H1 (cell line): ENCODE measurements around the gene FOLR3. TPM values are rescaled to one million over a fixed set of nuclear protein-coding genes. Genes with fewer than 3 reads are reported as not detected.

ENCODE experiments used
- CTCF ChIA-PET: fragments of 300-600 bp; sonication (Branson Sonifier 250); formaldehyde crosslinking; loops from one replicate; lab custom pipeline; 2021; ENCODE audit not compliant: partially characterized antibody; lab: Charles Lee
- POLR2A ChIA-PET: fragments of 300-600 bp; sonication (Branson Sonifier 250); formaldehyde crosslinking; loops from one replicate; lab custom pipeline; 2021; ENCODE audit warnings: inconsistent platforms; ENCODE audit not compliant: partially characterized antibody; lab: Charles Lee
- DNase-seq, 2 experiments: peaks; one replicate each; pipeline versions ENCODE4 v3.0.0 to v3.0.0-alpha.2; 2010 to 2022; ENCODE audit warnings: low spot score in 2 of 2, low read depth in 1 of 2, mixed read lengths in 1 of 2
- FAIRE-seq: peaks from 2 replicates; lab custom pipeline; 2011; peaks lifted over from hg19 to GRCh38; lab: Jason Lieb, UNC
- H2AFZ ChIP-seq: 2 replicates; pipeline ENCODE4 v1.8.1; 2012; ENCODE audit warnings: low read length, inconsistent platforms
- H2AK5ac ChIP-seq: 2 replicates; pipeline ENCODE4 v1.6.1; 2013; ENCODE audit warnings: low read depth, low read length
- H2BK120ac ChIP-seq: replicated peaks from 2 replicates; pipeline ENCODE3; 2013; ENCODE audit warnings: low read depth, low read length, inconsistent platforms
- H2BK12ac ChIP-seq: 2 replicates; pipeline ENCODE4 v1.6.1; 2013; ENCODE audit warnings: low read depth, low read length
- H2BK15ac ChIP-seq: 2 replicates; pipeline ENCODE4 v1.6.1; 2013; ENCODE audit warnings: low read length
- H2BK20ac ChIP-seq: 2 replicates; pipeline ENCODE4 v1.6.1; 2013; ENCODE audit warnings: low read length
- H2BK5ac ChIP-seq: 2 replicates; pipeline ENCODE4 v1.6.1; 2013; ENCODE audit warnings: low read depth, low read length
- H3K14ac ChIP-seq: 2 replicates; pipeline ENCODE4 v1.6.1; 2013; ENCODE audit warnings: inconsistent platforms; ENCODE audit not compliant: insufficient read length
- H3K18ac ChIP-seq: 2 replicates; pipeline ENCODE4 v1.6.1; 2013; ENCODE audit warnings: low read length; ENCODE audit errors: extremely low read depth
- H3K23ac ChIP-seq: 2 replicates; pipeline ENCODE4 v1.6.1; 2013; ENCODE audit warnings: inconsistent platforms; ENCODE audit not compliant: insufficient read length
- H3K23me2 ChIP-seq: 2 replicates; pipeline ENCODE4 v1.6.1; 2013; ENCODE audit warnings: low read depth, low read length
- H3K27ac ChIP-seq: 2 replicates; pipeline ENCODE4 v1.6.1; 2011; ENCODE audit warnings: low read depth, low read length, inconsistent platforms
- H3K27me3 ChIP-seq, 4 experiments: replicated peaks in 1 of 4; 1 replicate in 1 of 4; 2 replicates in 3 of 4; pipeline versions ENCODE4 v1.6.1 to v1.8.1; 2011 to 2013; ENCODE audit warnings: low read length in 3 of 4, mild to moderate bottlenecking in 3 of 4, inconsistent platforms in 2 of 4, mixed read lengths in 2 of 4, moderate library complexity in 1 of 4; ENCODE audit not compliant: control insufficient read depth in 3 of 4, insufficient read depth in 3 of 4; ENCODE audit errors: extremely low read depth in 1 of 4
- H3K36me3 ChIP-seq, 4 experiments: 2 replicates each; pipeline versions ENCODE4 v1.6.1 to v1.8.1; 2011 to 2013; ENCODE audit warnings: mild to moderate bottlenecking in 4 of 4, low read length in 3 of 4, moderate library complexity in 2 of 4, control low read depth in 1 of 4, inconsistent platforms in 1 of 4; ENCODE audit not compliant: insufficient read depth in 4 of 4, control insufficient read depth in 2 of 4
- H3K4ac ChIP-seq: replicated peaks from 2 replicates; pipeline ENCODE3; 2013; ENCODE audit warnings: low read length, low read depth, mixed read lengths, inconsistent platforms; ENCODE audit not compliant: insufficient read length
- H3K4me1 ChIP-seq, 4 experiments: replicated peaks in 1 of 4; 1 replicate in 1 of 4; 2 replicates in 3 of 4; pipeline versions ENCODE4 v1.6.1 to v1.8.1; 2011 to 2013; ENCODE audit warnings: low read length in 3 of 4, inconsistent platforms in 2 of 4, mixed read lengths in 1 of 4; ENCODE audit not compliant: insufficient read depth in 4 of 4, control insufficient read depth in 3 of 4
- H3K4me2 ChIP-seq, 2 experiments: 2 replicates each; pipeline versions ENCODE4 v1.6.1 to v1.8.1; 2011 to 2013; ENCODE audit warnings: low read depth in 2 of 2, low read length in 2 of 2, control low read depth in 1 of 2, inconsistent platforms in 1 of 2, mild to moderate bottlenecking in 1 of 2; ENCODE audit not compliant: insufficient read depth in 1 of 2
- H3K4me3 ChIP-seq, 4 experiments: fragments of 200-600, 300-600 bp in 1 of 4; sonication (generic), shearing (Covaris generic), sonication (Bioruptor Twin) in 1 of 4; 2 replicates each; pipeline versions ENCODE4 v1.5.1 to v1.8.1; 2011 to 2016; ENCODE audit warnings: low read length in 4 of 4, low read depth in 3 of 4, control low read depth in 2 of 4, inconsistent platforms in 2 of 4, mild to moderate bottlenecking in 2 of 4, mixed read lengths in 1 of 4, moderate library complexity in 1 of 4; ENCODE audit not compliant: insufficient read depth in 2 of 4; ENCODE audit errors: extremely low read depth in 1 of 4
- H3K56ac ChIP-seq: replicated peaks from 2 replicates; pipeline ENCODE3; 2013; ENCODE audit warnings: low read depth, mild to moderate bottlenecking, mixed read lengths, low read length, inconsistent platforms; ENCODE audit not compliant: insufficient read length
- H3K79me1 ChIP-seq: 2 replicates; pipeline ENCODE4 v1.6.1; 2013; ENCODE audit warnings: low read depth, low read length, control low read depth
- H3K79me2 ChIP-seq, 2 experiments: 2 replicates each; pipeline versions ENCODE4 v1.6.1 to v1.8.1; 2012 to 2013; ENCODE audit warnings: low read length in 2 of 2, mild to moderate bottlenecking in 2 of 2, inconsistent platforms in 1 of 2; ENCODE audit not compliant: insufficient read depth in 2 of 2, control insufficient read depth in 1 of 2
- H3K9ac ChIP-seq, 4 experiments: replicated peaks in 1 of 4; 1 replicate in 1 of 4; 2 replicates in 3 of 4; pipeline versions ENCODE4 v1.6.1 to v1.8.1; 2011 to 2013; ENCODE audit warnings: low read depth in 3 of 4, low read length in 3 of 4, control low read depth in 2 of 4, mild to moderate bottlenecking in 2 of 4, moderate library complexity in 2 of 4, inconsistent platforms in 1 of 4; ENCODE audit errors: extremely low read depth in 1 of 4
- H3K9me3 ChIP-seq, 2 experiments: 2 replicates each; pipeline versions ENCODE4 v1.6.1 to v1.8.1; 2012 to 2013; ENCODE audit warnings: mild to moderate bottlenecking in 2 of 2, moderate library complexity in 2 of 2, control low read depth in 1 of 2, inconsistent platforms in 1 of 2, low read depth in 1 of 2, low read length in 1 of 2, mixed read lengths in 1 of 2; ENCODE audit not compliant: insufficient read depth in 2 of 2
- H4K20me1 ChIP-seq, 2 experiments: replicated peaks in 1 of 2; 2 replicates each; pipeline versions ENCODE3 to v1.8.1; 2011 to 2013; ENCODE audit warnings: inconsistent platforms in 2 of 2, low read length in 2 of 2, mild to moderate bottlenecking in 1 of 2; ENCODE audit not compliant: insufficient read depth in 2 of 2, control insufficient read depth in 1 of 2
- H4K5ac ChIP-seq: 2 replicates; pipeline ENCODE4 v1.6.1; 2013; ENCODE audit warnings: low read length, low read depth, mixed read lengths, inconsistent platforms; ENCODE audit not compliant: insufficient read length
- H4K8ac ChIP-seq: 2 replicates; pipeline ENCODE4 v1.8.0; 2013; ENCODE audit warnings: mild to moderate bottlenecking, moderate library complexity, low read length, inconsistent platforms; ENCODE audit not compliant: insufficient read depth; ENCODE audit errors: extremely low read depth
- H4K91ac ChIP-seq: replicated peaks from 2 replicates; pipeline ENCODE3; 2013; ENCODE audit warnings: low read length, mixed read lengths, inconsistent platforms; ENCODE audit not compliant: insufficient read length
- TAF7 ChIP-seq: optimal IDR thresholded peaks from 2 replicates; pipeline ENCODE3; 2011; ENCODE audit warnings: low read depth, mild to moderate bottlenecking, inconsistent platforms, low read length, moderate library complexity, borderline replicate concordance
- WGBS, 2 experiments: shearing (Covaris generic) in 1 of 2; methylation state at CpG; one replicate each; pipeline versions ENCODE4 v1.1.6 to v1.1.7; 2013 to 2015; ENCODE audit warnings: low lambda C conversion rate in 2 of 2, mixed read lengths in 2 of 2, inconsistent platforms in 1 of 2, low coverage in 1 of 2, missing lambda C conversion rate in 1 of 2; ENCODE audit not compliant: insufficient replicate concordance in 2 of 2, insufficient coverage in 1 of 2, insufficient read length in 1 of 2; ENCODE audit errors: extremely low coverage in 1 of 2, missing lambda C conversion rate in 1 of 2; 5-methylcytosine and 5-hydroxymethylcytosine counted together
- polyA plus RNA-seq, 7 experiments: library from polyadenylated mRNA; depleted of rRNA in 3 of 7; stranded (reverse) in 5 of 7; unstranded in 2 of 7; fragments of >200 nt in 5 of 7; fragments of 200-250 nt in 2 of 7; gene quantifications; 1 replicate in 5 of 7; 2 replicates in 1 of 7; 4 replicates in 1 of 7; pipeline versions ENCODE4 v1.2.1 to v1.2.3, GENCODE V29; 2011 to 2013; ENCODE audit warnings: missing spikeins in 2 of 7, mixed read lengths in 2 of 7
- total RNA-seq: library from RNA; stranded (reverse); fragmentation: NEBNext Ultra II Directional; extraction: Animal tissue kit (Norgen Biotek cat#: 25700); gene quantifications from 2 replicates; pipeline ENCODE4 v1.2.1, GENCODE V29; 2021
- TF ChIP-seq, protein P1 (sequence below): IDR thresholded peaks from 2 replicates; pipeline ENCODE4 v1.6.1; 2012; ENCODE audit warnings: low read length, inconsistent platforms

The FOLR3 gene
- total and polyA plus RNA-seq, 2 of the 8 experiments (the other 6 are each of a cell fraction or from before 2014, with no cell fraction given): not detected

DNA sequence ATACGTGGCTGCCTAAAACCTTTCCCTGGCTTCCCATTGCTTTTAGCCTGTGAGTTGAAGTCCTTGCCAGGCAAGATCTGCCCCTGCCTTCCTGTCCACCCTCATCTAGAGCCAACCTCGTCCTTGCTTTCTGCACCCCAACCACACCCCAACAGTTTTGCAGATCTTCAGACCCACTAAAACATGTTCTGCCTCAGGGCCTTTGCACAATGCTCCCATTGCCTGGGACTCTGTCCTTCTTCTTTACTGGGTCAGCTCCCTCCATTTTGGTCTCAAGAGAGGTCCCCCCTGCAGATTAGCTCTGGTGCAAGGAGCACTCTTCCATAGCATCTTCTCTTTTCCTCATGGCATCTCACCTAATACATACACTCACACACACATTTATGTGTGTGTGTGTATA is 14.6 kb upstream of the FOLR3 start:
- H4K91ac ChIP-seq: no peak overlapping the region
- H3K23me2 ChIP-seq: no peaks in the 10 kb centered on the region
- H4K5ac ChIP-seq: no peak overlapping the region
- no peak overlapping the region for H3K4me2 ChIP-seq
- H3K23ac ChIP-seq: no peak overlapping the region
- no peak overlapping the region for H2AFZ ChIP-seq
- DNase-seq (no peak), FAIRE-seq (no peak)
- H3K56ac ChIP-seq: no peak overlapping the region
- no peak overlapping the region for H3K27ac ChIP-seq
- WGBS, 2 experiments: 92% methylated on average over 2 of the region's 2 CpGs; no CpG with 5 or more reads in 1 of the 2 experiments
- no peak overlapping the region for H3K4ac ChIP-seq
- H3K79me1 ChIP-seq: no peaks in the 10 kb centered on the region
- no peak overlapping the region for H2BK20ac ChIP-seq
- no peak overlapping the region for H3K14ac ChIP-seq
- no peak overlapping the region for H2BK12ac ChIP-seq
- H2BK5ac ChIP-seq: no peak overlapping the region
- no peaks in the 10 kb centered on the region for H3K36me3 ChIP-seq
- CTCF ChIA-PET: interaction anchor here (0.6 to 3.1 kb wide), 3 partner anchors 23 to 197 kb away, joined by 3 to 15 read pairs (median 3); no protein-coding TSS in a partner anchor
- no peaks in the 10 kb centered on the region for H3K79me2 ChIP-seq
- H3K9me3 ChIP-seq: peaks cover 0 to 5% of the 10 kb centered on the region in 2 experiments; a peak in 3 of 4 replicates
- H2BK120ac ChIP-seq: no peak overlapping the region
- no peak overlapping the region for H3K18ac ChIP-seq
- no peak overlapping the region for H2AK5ac ChIP-seq
- H3K4me3 ChIP-seq: no peak overlapping the region
- H4K8ac ChIP-seq: 0 out of 2 replicates have a peak overlapping the region, but pooled peaks have one; percentile 39
- TF ChIP-seq TAF7: no peak
- TF ChIP-seq, protein P1, sequence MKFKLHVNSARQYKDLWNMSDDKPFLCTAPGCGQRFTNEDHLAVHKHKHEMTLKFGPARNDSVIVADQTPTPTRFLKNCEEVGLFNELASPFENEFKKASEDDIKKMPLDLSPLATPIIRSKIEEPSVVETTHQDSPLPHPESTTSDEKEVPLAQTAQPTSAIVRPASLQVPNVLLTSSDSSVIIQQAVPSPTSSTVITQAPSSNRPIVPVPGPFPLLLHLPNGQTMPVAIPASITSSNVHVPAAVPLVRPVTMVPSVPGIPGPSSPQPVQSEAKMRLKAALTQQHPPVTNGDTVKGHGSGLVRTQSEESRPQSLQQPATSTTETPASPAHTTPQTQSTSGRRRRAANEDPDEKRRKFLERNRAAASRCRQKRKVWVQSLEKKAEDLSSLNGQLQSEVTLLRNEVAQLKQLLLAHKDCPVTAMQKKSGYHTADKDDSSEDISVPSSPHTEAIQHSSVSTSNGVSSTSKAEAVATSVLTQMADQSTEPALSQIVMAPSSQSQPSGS: no peak
- H3K4me1 ChIP-seq: no peaks in the 10 kb centered on the region
- POLR2A ChIA-PET: interaction anchor here (2.2 kb wide), 1 partner anchor 8 kb away, joined by 6 read pairs; the partner anchor contains the start of gene ANAPC15
- peaks cover 0 to 7% (median 3%) of the 10 kb centered on the region in 4 experiments; a peak in 3 of 7 replicates for H3K27me3 ChIP-seq
- H4K20me1 ChIP-seq: no peaks in the 10 kb centered on the region
- H3K9ac ChIP-seq: no peak overlapping the region
- no peak overlapping the region for H2BK15ac ChIP-seq
